ENCODE results near the gene TMEM186.
"Not testable (repeated sequence)": the region's sequence is repeated elsewhere in the genome, so short reads cannot be mapped to it uniquely, and the experiment has no call there.

TMEM186 gene

GRCh38 chr16:8768283-8768682, 29.2 kb downstream of the TMEM186 start:
- no peak for DNase-seq

GRCh38 chr16:8767176-8767575, 30.3 kb downstream of the TMEM186 start:
- no peak for DNase-seq

DNA sequence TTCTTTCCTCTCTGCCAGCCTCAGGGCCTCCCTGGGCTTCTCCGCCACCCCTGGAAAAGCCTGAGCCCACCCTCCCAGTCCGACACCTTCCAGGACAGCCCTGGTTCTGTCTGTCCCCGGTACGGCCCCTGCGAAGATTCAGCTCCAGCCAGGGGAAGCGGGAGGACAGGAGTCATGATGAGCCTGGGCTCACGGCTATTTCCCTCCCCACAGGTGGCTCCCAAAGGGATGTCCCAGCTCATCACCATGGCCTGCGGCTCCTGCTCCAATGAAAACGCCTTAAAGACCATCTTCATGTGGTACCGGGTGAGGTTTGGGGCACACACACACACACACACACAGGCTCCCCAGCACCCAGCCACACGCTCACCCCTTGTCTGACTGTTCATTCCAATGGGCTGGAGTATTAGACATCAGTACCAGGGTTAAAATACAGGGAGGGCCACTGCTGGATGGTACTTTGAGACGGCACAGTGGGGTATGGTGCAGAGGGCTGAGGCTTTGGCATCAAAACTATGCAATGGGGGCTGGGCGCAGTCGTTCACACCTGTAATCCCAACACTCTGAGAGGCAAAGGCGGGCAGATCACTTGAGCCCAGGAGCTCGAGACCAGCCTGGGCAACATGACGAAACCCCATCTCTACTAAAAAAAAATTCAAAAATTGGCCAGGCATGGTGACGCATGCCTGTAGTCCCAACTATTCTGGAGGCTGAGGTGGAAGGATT, 32.8 kb downstream of the TMEM186 start:
- DNase-seq = no peak

DNA sequence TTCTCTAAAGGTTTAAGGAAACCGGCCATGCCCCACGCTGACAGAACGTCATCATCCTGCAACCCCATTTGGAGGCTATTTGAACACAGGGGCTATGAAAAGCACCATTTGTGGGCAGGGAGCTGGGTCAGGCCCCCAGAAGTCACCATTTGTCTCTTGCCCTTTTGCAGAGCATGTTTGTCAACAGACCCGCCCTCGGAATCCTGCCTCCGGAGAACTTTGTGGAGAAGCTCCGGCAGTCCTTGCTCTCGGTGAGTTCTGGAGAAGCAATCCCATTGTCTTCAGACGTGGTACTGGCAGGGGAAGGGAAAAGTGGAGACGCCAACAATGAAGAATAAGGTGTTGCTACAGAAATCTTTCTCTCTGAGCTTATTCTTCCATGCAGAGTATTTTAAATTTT, 33.5 kb downstream of the TMEM186 start:
- DNase-seq = no peak

DNA sequence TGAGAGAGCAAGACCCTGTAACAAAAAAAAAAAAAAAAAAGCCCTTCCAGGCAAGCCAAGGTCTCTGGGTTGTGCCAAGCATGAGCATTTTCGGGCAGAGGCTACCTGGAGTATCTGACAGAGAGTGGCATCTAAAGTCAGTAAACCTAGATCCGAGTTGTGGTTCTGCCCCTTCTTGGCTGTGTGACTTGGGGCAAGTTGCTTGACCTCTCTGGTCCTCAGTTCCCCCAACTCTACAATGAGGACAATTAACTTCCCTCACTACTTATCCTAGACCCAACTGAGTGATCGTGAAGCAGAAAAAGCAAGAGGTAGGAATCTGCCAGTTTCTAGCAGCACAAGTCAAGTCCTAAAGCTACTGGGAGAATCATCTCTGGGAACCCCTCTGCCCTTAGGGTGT, 34.4 kb downstream of the TMEM186 start:
- no peak for DNase-seq

DNA sequence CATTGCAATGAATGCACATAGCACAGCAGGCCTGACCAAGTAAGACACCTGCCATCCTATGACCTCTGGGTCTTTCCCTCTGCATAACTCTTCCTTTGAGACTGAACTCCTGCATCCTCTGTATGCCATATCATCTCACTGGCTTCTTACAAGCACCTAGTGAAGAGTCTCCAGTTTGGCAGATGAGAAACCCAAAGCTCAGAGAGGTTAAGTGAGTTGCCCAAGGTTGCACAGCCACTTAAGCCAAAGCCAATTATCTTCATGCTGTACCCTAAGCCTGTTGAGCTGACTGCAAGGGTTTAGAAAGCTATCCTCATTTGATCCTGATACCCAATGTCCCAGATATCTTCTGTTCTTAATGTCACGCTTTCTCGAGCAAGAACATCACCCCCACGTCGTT, 35.2 kb downstream of the TMEM186 start:
- no peak for DNase-seq

GRCh38 chr16:8761078-8761477, 36.4 kb downstream of the TMEM186 start:
- no peak for DNase-seq

- DNase-seq = no peak
These were observed 37.4 kb downstream of the TMEM186 start for GRCh38 chr16:8760021-8760420.

DNA sequence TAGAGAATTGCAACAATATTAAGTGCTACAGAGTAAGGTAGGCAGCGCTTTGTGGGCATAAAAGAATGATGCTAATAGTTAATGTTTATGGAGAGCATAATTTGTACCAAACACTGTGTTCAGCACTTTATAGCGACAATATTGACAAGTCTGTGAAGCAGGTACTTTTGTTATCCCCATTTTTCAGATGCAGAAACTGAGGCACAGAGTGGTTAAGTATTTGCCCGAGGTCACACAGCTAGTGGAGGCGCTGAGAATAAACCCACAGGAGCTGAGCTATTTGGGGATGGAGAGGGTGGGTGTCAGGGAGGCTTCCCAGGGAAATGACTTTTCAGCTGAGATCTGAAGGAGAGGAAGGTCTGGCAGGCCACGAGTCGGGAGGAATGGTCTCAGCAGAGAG, 39.4 kb downstream of the TMEM186 start:
- DNase-seq = no peak

DNA sequence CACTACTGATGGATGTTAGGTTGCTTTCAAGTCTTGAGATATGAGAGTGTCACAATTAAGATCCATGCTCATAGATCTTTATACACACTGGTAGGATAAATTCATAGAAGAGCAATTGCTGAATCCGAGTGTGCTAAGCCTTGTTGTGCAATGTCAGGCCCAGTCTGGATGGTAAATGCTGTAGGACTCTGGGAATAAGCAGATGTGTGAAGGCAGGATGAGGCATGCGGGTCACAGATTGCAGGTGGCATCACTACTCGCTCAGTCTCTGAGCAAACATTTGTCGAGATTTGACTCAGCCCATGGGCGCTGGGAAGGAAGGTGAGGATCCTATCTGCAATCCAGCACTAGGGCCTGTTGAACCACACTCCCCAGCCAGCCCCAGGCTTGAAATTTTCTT, 40.7 kb downstream of the TMEM186 start:
- no peak for DNase-seq

GRCh38 chr16:8753416-8754054, 43.9 kb downstream of the TMEM186 start:
- no peak for DNase-seq

GRCh38 chr16:8752706-8753105, 44.7 kb downstream of the TMEM186 start:
- DNase-seq = no peak

GRCh38 chr16:8751481-8752311, 45.7 kb downstream of the TMEM186 start:
- peak; percentile 57 for DNase-seq

- DNase-seq = not testable (repeated sequence)
These were observed 48.5 kb downstream of the TMEM186 start for GRCh38 chr16:8748944-8749343.

Data from NCI-H146 (cell line).